MCF 10A (cell line): Measurements from ENCODE around the gene SEMA4D. TPM values are rescaled to one million over a fixed set of nuclear protein-coding genes. Genes with fewer than 3 reads are reported as not detected.

Source experiments
- BruUV-seq: library from RNA; stranded (reverse); fragments of 400-500 nt; replicated peaks from 2 replicates; lab custom pipeline; 2021; lab: Mats Ljungman, UMichigan
- CTCF ChIA-PET: fragments of 300-600 bp; sonication (Branson Sonifier 250); formaldehyde crosslinking; extraction: SDS; loops from one replicate; lab custom pipeline; 2021; ENCODE audit warnings: antibody characterized with exemption, inconsistent platforms; lab: Yijun Ruan, JAX
- POLR2A ChIA-PET: fragments of 300-600, 350-650 bp; sonication (Branson Sonifier 250); formaldehyde crosslinking; extraction: SDS; loops from one replicate; lab custom pipeline; 2020; ENCODE audit warnings: antibody characterized with exemption, inconsistent platforms; lab: Yijun Ruan, JAX
- DNase-seq: peaks from one replicate; pipeline ENCODE4 v3.0.0-alpha.2; 2018; ENCODE audit not compliant: unreplicated experiment
- H3K27ac Mint-ChIP-seq: one replicate; pipeline ENCODE4 v1.8.0; 2022; ENCODE audit warnings: mild to moderate bottlenecking, low read depth, mixed read lengths; ENCODE audit not compliant: unreplicated experiment
- H3K27me3 Mint-ChIP-seq: one replicate; pipeline ENCODE4 v1.8.0; 2022; ENCODE audit warnings: mixed read lengths; ENCODE audit not compliant: insufficient read depth, unreplicated experiment
- H3K36me3 Mint-ChIP-seq: one replicate; pipeline ENCODE4 v1.8.0; 2022; ENCODE audit warnings: mild to moderate bottlenecking, moderate library complexity, mixed read lengths; ENCODE audit not compliant: insufficient read depth, unreplicated experiment
- H3K4me1 Mint-ChIP-seq: one replicate; pipeline ENCODE4 v1.8.0; 2022; ENCODE audit warnings: mixed read lengths; ENCODE audit not compliant: insufficient read depth, unreplicated experiment
- H3K4me3 Mint-ChIP-seq: one replicate; pipeline ENCODE4 v1.8.0; 2022; ENCODE audit warnings: mild to moderate bottlenecking, moderate library complexity, mixed read lengths; ENCODE audit not compliant: unreplicated experiment
- H3K9me3 Mint-ChIP-seq: one replicate; pipeline ENCODE4 v1.8.0; 2022; ENCODE audit warnings: mixed read lengths; ENCODE audit not compliant: unreplicated experiment
- CTCF ChIP-seq: fragments of 200-600 bp; IDR thresholded peaks from one replicate; pipeline ENCODE4 v1.8.0; 2022; ENCODE audit warnings: antibody characterized with exemption, mild to moderate bottlenecking; ENCODE audit not compliant: unreplicated experiment
- intact Hi-C: fragments of 100-400 bp; cut with micrococcal nuclease; formaldehyde crosslinking; loops from 2 replicates; pipeline ENCODE4 v1.14.1; 2022
- total RNA-seq: library from RNA; stranded (reverse); gene quantifications from 2 replicates; pipeline ENCODE4 v1.2.3, GENCODE V29; 2022

SEMA4D gene
- total RNA-seq, 1 experiment from 2014 or later, result 4.2 TPM

GRCh38 chr9:89532944-89533343 lies 35.0 kb upstream of the SEMA4D start:
- POLR2A ChIA-PET, result no interaction called here
- Mint-ChIP-seq H3K4me1 (no peaks in the 10 kb centered on the region), H3K27me3 (peaks cover 10% of the 10 kb centered on the region), H3K9me3 (no peaks in the 10 kb centered on the region), H3K27ac (no peak overlapping the region), H3K4me3 (no peak overlapping the region), H3K36me3 (no peaks in the 10 kb centered on the region)
- DNase-seq, result no peak
- CTCF ChIA-PET, result no interaction called here
- BruUV-seq, result no TSS peak
- TF ChIP-seq CTCF, result no peak
- intact Hi-C loops, result no loop called here

GRCh38 chr9:89532478-89532877 lies 34.6 kb upstream of the SEMA4D start:
- Mint-ChIP-seq H3K27me3 (peaks cover 11% of the 10 kb centered on the region), H3K4me3 (no peak overlapping the region), H3K9me3 (no peaks in the 10 kb centered on the region), H3K4me1 (no peaks in the 10 kb centered on the region), H3K27ac (no peak overlapping the region), H3K36me3 (no peaks in the 10 kb centered on the region)
- intact Hi-C loops, result no loop called here
- ChIA-PET CTCF (interaction anchor here (4.0 kb wide), 1 partner anchor 16 kb away, joined by 28 read pairs; no protein-coding TSS in a partner anchor), POLR2A (no interaction called here)
- TF ChIP-seq CTCF, result no peak
- no peak for DNase-seq
- BruUV-seq, result no TSS peak

- intact Hi-C loops, result no loop called here
- H3K4me3 Mint-ChIP-seq, result no peak overlapping the region
These were observed 33.9 kb upstream of the SEMA4D start for GRCh38 chr9:89531766-89532165.

GRCh38 chr9:89530726-89531125 lies 32.8 kb upstream of the SEMA4D start:
- BruUV-seq, result no TSS peak
- intact Hi-C loops, result no loop called here
- no peak for DNase-seq
- Mint-ChIP-seq H3K4me1 (peaks cover 6% of the 10 kb centered on the region), H3K9me3 (no peaks in the 10 kb centered on the region), H3K4me3 (no peak overlapping the region), H3K36me3 (no peaks in the 10 kb centered on the region), H3K27me3 (peaks cover 11% of the 10 kb centered on the region), H3K27ac (no peak overlapping the region)
- ChIA-PET CTCF (interaction anchor here (1.2 to 4.0 kb wide), 3 partner anchors 11 to 27 kb away, joined by 3 to 28 read pairs (median 7); no protein-coding TSS in a partner anchor), POLR2A (no interaction called here)
- no peak for TF ChIP-seq CTCF

More at GRCh38 chr9:89531766-89532165, 33.9 kb upstream of the SEMA4D start:
- BruUV-seq, result no TSS peak
- peaks cover 2% of the 10 kb centered on the region for H3K4me1 Mint-ChIP-seq
- no peaks in the 10 kb centered on the region for H3K36me3 Mint-ChIP-seq
- H3K9me3 Mint-ChIP-seq, result no peaks in the 10 kb centered on the region
- no peak for DNase-seq
- CTCF ChIA-PET, result interaction anchor here (0.7 to 4.0 kb wide), 2 partner anchors 17 to 45 kb away, joined by 4 to 28 read pairs; no protein-coding TSS in a partner anchor
- POLR2A ChIA-PET, result no interaction called here
- no peak overlapping the region for H3K27ac Mint-ChIP-seq
- no peak for TF ChIP-seq CTCF
- H3K27me3 Mint-ChIP-seq, result peaks cover 11% of the 10 kb centered on the region
